ENCODE data around the gene GRB2.

DNA sequence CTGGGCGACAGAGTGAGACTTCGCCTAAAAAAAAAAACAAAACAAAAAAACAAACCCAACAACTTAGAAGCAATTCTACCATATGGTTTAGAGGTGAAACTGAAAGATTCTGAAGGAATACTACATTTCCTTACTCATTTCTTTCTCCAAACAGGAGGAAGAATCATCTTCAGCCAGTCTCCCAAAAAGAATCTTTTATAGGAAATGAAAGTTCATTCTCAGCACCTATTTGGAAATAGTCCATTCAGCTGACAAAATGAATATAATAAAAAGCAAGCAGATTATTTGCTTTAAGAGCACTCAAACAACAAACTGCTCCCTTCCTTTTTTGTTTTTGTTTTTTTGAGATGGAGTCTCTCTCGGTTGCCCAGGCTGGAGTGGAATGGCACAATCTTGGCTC is 17.7 kb downstream of the GRB2 start:
- TF ChIP-seq POLR2A (IDR thresholded peaks at IDR 0.05): no peak
- TF ChIP-seq, protein P1, sequence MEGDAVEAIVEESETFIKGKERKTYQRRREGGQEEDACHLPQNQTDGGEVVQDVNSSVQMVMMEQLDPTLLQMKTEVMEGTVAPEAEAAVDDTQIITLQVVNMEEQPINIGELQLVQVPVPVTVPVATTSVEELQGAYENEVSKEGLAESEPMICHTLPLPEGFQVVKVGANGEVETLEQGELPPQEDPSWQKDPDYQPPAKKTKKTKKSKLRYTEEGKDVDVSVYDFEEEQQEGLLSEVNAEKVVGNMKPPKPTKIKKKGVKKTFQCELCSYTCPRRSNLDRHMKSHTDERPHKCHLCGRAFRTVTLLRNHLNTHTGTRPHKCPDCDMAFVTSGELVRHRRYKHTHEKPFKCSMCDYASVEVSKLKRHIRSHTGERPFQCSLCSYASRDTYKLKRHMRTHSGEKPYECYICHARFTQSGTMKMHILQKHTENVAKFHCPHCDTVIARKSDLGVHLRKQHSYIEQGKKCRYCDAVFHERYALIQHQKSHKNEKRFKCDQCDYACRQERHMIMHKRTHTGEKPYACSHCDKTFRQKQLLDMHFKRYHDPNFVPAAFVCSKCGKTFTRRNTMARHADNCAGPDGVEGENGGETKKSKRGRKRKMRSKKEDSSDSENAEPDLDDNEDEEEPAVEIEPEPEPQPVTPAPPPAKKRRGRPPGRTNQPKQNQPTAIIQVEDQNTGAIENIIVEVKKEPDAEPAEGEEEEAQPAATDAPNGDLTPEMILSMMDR (IDR thresholded peaks at IDR 0.05): no peak
- TF ChIP-seq POLR2AphosphoS5 (IDR thresholded peaks at IDR 0.05): no peak
- no peak for TF ChIP-seq EP300 (IDR thresholded peaks at IDR 0.05)

Data from upper lobe of left lung (tissue), 4 donors.